CD1c-positive myeloid dendritic cell (primary cell): Measurements from ENCODE around the gene HMGCL.
A peak's percentile ranks its signal among the peaks of the same experiment; 100 is the strongest.
"Not testable (repeated sequence)": the region's sequence is repeated elsewhere in the genome, so short reads cannot be mapped to it uniquely, and the experiment has no call there.

Source experiments
- DNase-seq: peaks from one replicate; pipeline ENCODE4 v3.0.0-alpha.2; 2016; ENCODE audit errors: extremely low spot score

The HMGCL gene

DNA sequence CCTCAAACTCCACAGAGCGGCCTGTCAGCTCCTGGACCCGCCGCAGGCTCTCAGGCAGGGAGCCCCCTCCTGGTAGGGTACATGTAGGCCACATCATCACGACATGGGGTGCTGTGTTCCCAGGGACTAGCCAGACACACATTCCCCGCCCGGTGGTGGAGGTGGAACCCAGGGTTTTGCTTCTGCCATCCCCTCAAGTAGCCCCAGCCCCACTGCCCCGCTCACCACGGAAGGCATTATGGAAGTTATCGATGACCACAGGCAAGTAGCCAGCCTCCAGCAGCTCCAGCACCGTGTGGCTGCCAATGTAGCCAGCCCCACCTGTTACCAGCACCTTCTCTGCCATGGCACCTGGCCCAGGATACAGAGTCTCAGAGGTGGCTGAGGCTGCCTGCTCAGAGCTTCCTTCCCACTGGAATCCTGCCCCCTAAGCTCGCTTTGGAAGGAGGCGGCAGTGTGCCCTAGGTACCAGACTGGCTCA is 26.5 kb downstream of the HMGCL start:
- no peak for DNase-seq

DNA sequence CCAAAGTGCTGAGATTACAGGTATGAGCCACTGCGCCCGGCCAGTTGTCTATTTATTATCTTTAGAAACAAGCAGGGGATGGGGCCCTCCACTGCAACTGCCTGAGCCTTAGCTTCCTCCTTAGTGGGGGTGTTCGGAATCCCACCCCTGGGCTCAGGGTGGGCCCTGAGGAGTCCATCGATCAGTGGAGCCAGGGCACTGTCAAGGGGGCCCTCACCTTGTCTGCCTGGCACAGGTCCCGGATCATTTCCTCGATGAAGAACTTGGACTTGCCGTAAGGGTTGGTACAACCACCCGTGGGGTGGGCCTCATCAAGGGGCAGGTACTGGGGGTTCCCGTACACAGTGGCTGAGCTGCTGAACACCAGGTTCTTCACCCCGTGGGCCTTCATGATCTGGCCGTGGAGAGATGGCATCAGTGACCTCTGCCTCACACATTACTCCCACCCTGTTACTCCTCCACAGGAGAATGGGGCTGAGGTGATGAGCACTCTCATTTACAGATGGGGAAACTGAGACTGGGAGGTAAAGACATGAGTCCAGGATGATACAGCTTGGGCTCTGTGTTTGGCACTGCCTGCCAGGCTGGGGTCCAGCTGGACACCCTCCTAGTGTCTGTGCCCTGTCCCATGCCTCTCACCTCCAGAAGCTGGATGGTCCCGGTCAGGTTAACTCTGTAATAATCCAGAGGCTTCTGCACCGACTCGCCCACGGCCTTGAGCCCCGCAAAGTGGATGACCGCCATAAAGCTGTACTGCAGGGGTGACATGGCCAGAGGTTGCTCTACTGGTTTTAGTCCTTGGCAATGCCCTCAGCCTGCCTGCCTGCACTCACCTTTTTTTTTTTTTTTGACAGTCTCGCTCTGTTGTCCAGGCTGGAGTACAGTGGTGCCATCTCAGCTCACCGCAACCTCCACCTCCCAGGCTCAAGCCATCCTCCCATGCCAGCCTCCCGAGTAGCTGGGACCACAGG is 27.5 kb downstream of the HMGCL start:
- no peak for DNase-seq

DNA sequence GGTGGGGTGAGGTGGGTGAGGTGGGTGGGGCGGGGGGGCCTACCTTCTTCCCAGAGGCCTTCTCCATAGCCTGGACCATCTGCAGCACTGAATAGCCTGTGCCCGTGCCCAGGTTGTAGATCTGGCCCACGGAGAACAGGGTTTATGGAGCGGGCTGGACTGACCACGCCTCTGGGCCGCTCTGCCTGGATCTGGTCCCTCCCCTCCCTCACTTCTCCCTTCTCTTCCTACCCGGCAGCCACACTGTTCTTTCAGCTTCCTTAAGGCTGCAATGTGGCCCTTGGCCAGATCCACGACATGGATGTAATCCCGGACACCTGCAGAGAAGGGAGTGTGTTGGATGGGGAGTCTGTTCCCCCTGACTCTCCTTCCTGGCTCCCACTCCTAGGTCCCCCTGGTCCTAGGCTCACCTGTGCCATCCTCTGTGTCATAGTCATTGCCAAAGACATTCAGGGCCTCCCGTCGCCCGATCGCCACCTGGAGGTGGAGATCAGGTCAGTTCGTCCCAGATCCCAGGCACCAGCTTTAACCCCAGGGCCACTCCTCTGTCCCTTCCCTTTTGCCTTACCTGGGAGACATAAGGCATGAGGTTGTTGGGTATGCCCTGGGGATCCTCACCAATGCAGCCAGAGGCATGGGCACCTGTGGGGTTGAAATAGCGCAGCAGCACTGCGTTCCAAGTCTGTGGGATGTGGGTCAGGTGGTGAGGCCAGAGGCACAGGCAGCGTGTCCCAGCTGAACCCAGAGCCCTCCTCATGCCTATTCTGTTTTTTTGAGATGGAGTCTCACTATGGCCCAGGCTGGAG is 28.6 kb downstream of the HMGCL start:
- no peak for DNase-seq

DNA sequence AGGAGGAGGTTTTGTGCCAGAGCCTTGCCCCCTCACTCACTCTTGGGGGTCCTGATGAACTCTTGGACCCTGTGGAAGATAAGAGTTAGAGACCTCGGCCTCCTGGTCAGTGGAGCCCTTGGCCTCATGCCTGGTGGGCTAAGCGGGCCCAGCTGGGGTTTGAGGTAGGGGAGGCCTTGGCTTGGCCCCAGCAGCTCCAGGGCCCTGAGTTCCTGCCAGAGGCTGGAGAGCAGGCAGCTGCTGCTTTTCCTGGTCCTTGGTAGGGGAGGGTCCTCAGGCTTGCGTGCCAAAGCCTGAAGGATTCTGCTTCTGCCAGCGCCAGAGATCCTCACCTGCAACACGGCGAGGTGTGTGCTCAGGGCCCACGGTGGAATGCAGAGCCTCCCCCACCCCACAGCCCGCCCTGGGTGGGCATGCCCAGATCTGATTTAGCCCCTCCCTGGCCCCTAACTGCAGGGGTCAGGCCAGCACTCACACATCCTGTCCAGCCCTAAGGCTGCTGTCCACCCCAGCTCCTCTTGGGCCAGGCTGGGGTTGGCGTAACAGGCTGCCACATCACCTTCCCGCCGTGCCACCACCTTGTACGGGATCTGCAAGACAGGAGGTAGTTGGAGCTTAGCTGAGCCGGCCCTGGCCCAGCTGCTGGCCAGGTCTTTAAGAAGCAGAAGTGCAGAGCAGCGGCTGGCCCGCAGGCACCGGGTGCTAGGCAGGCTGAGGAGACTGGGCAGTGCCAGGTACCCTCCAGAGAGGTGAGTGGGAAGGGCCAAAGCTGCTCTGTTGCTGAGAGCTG is 29.4 kb downstream of the HMGCL start:
- DNase-seq: no peak

DNA sequence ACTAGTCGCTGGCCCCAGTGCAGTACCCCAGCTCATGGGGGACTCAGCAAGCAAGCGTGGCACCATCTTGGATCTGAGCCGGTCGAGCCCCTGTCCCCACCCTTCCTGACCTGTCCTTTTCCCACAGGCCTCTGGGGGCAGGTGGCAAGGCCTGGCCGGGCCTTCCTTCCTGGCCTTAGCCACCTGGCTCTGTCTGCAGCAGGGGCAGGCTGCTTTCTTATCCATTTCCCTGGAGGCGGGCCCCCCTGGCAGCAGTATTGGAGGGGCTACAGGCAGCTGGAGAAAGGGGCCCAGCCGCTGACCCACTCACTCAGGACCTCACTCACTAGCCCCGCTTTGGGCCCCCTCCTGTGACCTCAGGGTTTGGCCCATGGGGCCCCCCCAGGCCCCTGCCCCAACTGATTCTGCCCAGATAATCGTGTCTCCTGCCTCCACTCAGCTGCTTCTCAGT is 30.5 kb downstream of the HMGCL start:
- not testable (repeated sequence) for DNase-seq

DNA sequence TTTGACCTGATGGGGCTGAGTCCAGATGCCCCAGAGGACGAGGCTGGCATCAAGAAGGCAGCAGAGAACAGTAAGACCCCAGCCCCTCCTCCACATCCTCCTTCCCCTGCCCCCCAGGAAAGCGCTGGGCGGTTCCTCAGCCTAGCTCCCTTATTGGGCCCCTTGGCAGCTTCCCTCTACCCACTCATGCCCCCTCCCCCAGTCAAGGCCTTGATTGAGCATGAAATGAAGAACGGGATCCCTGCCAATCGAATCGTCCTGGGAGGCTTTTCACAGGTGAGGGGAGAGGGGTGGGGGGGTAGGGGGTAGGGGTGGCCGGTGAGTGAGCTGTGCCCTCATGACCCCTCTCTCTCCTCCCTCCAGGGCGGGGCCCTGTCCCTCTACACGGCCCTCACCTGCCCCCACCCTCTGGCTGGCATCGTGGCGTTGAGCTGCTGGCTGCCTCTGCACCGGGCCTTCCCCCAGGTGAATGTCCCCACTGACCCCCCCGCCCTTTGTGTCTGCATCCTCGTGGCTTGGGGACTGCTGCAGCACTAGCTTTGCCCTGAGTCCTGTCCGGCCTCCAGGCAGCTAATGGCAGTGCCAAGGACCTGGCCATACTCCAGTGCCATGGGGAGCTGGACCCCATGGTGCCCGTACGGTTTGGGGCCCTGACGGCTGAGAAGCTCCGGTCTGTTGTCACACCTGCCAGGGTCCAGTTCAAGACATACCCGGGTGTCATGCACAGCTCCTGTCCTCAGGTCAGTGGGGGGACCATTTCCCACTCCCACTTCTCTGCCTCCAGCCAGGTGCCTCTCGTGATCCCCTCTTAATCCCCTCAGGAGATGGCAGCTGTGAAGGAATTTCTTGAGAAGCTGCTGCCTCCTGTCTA is 31.1 kb downstream of the HMGCL start:
- DNase-seq: no peak

DNA sequence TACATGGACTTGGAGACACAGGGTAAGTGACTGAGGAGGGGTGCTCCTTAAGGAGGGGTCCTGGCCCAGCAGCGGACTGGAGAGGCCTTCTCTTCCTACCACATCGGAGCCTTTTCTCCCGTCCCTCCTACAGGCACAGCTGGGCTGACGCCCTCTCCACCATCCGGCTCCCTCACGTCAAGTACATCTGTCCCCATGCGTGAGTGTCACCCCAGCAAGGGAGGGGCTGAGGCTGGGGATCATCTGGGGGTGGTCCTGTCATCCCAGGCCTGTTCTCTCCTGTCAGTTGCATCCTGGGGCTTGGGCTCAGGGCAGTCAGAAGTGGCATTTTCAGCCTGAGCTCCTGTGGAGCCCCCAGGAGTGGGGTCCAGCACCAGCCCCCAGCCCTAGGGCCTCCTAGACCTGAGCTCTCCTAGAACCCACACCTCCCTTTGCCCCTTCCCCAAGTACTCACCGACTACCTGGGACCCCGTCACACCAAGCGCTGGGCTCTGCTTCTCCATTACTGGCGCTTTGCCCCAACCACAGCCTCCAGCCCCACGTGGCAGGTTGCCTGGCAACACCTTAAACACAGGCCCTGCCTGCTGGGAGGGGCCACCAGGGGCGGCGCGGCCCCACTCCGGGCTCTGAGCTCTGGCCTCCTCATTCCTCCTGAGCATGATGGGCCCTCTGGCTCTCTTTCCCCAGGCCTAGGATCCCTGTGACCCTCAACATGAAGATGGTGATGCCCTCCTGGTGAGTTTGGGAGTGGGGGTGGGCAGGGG is 32.0 kb downstream of the HMGCL start:
- DNase-seq: peak; percentile 44

DNA sequence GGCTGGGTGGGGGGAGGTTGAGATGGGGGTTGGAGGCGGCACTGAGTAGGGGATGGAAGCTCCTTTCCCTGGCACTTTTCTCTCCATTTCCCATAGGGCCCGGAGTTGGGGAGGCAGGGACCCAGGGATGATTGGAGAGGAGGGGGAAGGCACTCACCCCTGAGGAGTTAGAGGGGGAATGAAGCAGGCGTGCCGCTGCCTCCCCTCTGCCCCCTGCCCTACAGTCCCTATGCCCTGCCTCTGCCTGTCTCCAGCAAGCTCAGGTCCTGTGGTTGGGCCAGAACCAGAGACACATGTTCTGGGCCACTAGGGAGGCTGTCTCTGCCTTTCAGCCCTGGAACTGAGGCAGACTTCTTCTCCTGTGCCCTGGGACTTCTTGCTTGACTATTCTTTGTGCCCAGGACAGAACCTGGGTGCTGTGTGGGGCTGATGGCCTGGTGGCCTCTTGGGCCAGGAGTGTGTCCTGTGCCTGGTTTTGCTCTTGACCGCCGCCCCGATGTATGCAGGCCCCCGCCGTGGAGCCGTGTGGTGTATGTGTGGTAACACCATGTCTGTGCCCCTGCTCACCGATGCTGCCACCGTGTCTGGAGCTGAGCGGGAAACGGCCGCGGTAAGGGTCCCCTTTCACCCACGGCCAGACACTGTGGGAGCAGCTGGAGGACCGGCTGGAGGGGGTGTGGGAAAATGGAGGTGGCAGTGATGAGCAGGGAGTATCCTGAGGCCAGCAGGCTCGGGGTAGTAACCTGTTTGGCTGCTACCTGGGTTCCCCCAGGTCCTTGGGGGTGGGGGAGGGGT is 32.9 kb downstream of the HMGCL start:
- DNase-seq: no peak

DNA sequence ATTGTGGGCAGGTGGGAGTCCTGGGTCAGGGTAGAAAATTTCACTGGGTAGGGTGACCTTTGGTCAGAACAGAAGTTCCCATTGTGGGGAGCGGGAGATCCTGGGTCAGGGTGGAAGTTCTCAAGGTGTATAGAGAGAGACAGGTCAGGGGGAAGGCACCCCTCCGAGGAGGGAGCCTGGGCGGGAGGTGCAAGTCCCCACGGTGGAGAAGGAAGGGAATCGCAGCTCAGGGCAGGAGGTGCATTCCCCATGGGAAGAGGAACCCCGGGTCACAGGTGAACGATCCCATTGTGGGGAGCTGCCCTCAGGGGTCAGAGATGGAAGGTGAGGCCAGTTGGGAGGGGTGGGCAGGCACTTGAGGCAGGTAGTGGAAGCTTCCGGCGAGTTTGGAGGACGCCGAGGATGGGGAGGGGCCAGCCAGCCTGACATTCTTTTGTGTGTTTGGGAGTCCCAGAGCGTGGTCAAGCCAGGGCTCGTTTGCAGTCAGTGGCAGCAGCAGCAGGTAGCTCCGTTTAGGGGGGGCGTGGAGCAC is 33.6 kb downstream of the HMGCL start:
- no peak for DNase-seq

DNA sequence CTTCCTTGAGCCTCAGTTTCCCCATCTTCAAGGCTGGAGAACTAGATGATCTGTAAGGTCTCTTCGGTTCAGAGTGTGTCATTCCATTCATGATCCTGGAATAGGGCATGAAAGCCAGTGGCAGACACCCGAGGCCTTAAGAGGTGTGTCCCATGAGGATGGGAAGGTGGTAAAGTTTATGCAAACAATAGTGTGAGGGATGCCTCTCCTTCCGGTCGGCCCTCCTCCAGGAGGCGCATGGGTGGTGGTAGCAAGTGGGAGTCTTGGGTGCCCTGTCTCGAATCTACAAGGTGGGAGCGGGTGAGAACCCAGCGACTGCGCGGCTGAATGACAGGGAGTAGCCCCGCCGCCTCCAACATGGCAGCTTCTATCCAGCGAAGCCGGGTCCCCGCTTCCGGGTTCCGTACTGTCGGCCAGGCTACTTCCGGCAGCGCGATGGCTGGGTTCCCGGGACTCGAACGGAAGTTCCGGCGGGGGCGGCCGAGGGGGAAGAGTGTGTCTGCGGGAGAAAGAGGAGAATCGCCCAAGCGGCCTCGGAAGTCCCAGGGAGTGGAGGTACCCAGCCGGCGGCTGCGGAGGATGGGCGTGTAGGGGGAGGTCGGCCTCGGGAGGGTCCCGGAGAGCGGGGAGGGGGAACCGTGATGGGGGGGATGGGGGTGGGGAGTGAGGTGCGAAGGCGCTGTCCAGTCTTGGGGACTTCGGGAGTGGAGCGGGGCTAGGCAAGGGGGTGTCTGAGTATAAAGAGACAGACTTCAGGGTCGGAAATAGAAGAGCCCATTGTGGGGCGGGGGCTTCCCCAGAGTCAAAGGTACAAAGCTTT is 34.3 kb downstream of the HMGCL start, which contains the start of gene LYPLA2:
LYPLA2 (plus strand) TSS at position 450 of the 820 bp plus-strand sequence. CDS start 1,538 bp downstream, outside the sequence.
- peak; percentile 96 for DNase-seq

DNA sequence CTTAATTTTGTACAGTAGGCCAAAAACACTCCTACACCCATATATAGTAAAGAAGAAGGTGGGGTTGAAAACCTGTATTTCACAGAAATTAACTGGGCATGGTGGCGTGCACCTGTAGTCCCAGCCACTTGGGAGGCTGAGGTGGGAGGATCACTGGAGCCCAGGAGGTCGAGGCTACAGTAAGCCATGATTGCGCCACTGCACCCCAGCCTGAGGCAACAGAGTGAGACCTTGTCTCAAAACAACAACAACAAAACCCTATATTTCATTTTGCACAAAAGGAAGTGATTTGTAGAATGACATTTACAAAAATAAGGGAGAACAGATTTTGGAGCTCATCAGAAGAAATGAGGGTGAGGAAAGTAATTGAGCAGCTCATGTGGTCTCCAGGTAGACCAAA is 36.5 kb downstream of the HMGCL start:
- no peak for DNase-seq

DNA sequence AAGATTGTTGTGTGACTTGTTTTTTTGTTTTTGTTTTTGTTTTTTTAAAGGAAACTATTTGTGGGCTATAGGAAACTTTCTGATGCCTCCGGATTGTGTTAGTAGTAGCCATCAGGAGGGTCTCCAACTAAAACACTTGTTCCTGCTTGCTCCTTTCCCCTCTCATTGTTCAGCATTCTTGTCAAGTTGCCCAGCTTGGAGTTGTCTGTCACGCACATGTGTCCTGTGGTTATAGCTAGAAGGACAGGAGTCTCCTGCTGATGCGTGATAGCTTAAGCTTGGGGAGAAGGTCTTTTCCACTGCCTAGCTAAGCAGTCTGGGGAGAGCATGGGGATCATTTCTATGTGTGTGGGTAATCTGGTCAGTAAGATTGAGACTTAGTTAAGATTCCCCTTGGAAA is 37.5 kb downstream of the HMGCL start:
- no peak for DNase-seq

DNA sequence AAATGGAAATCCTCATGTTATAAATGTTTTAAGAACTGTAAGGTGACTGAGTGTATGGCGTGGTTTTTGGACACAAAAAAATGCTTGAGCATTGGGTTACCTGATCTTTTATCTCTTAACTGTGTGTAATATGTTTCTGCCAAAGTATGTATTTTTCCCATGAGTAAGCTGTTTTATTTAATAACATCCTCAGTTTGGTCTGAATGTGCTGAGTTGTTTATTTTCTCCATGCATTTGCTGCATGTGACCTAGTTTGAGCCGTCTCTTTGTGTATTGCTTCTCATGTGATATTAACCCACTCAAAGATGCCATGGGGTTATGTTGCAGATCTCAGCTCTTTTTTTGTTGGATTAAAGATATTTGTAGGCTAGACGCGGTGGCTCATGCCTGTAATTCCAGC is 40.4 kb downstream of the HMGCL start:
- no peak for DNase-seq

DNA sequence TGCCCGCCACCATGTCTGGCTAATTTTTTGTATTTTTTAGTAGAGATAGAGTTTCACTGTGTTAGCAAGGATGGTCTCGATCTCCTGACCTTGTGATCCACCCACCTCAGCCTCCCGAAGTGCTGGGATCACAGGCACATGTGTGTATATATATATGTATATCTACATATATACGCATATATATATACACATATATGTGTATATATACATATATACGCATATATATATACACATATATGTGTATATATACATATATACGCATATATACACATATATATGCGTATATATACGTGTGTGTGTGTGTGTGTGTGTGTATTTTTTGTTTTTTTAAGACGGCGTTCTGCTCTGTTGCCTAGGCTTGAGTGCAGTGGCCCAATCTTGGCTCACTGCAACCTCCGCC is 42.1 kb downstream of the HMGCL start:
- DNase-seq: not testable (repeated sequence)

DNA sequence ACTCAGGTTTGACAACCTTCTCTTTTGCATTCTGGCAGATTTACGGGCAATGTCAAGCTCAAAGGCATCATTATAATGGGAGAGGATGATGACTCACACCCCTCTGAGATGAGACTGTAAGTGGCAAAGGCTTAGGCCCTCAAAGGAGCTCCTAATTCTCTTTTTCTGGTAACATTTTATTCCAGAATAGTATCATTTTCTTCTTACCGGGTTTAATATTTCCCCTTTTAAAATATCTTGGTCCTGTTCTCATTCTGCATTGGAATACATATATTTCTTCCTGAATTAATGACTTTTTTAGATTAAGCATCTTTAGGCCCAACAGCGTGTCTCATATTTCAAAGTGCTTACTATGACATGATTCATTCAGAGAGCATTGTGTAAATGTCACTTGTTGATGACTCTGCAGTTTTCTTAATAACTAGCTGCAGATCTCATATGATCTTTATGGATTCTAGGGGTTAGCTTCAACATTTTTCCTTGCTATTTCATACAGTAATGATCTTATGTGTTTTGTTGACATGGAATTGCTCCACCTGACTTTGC is 45.3 kb downstream of the HMGCL start:
- DNase-seq: peak; percentile 21

DNA sequence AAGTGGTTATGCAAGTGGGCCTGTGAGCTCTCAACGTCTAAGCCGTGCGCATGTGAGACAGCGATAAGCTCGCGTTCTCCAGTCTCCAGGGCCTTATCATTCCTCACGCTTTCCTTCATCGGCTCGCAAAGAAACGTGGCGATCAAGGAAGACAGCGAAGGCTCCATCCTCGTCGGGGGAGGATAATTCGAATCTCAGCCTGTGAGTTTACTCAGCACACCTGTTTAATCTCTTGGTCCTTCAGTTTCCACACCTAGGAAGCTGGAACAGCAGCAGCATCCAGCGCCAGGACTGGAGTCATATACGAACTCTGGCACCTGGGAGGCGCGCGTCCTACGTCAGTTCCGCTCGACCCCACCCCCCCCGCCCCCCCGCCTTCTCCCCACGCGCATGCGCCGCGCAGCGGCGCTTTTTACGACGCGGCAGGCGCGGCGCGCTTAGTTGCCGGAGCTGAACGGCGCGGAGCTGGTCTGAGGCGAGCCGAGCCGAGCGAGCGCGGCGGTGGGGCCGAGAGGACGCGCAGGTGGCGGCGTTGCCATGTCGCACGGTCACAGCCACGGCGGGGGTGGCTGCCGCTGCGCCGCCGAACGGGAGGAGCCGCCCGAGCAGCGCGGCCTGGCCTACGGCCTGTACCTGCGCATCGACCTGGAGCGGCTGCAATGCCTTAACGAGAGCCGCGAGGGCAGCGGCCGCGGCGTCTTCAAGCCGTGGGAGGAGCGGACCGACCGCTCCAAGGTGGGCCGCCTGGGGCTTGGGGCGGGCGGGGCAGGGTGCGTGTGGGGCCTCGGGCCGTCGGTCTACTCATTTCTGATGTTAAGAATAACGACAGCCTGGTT is 47.0 kb downstream of the HMGCL start, which contains the start of gene PITHD1:
PITHD1 (plus strand) TSS at position 440 of the 836 bp plus-strand sequence; CDS start at position 538, 98 bp downstream.
- DNase-seq: peak; percentile 93
